Brain microvascular endothelial cell (primary cell): ENCODE data around the gene RABAC1.
"Not testable (repeated sequence)": the region's sequence is repeated elsewhere in the genome, so short reads cannot be mapped to it uniquely, and the experiment has no call there.

Experiments
- DNase-seq: peaks from one replicate; pipeline ENCODE4 v3.0.0-alpha.2; 2020
- H3K27ac ChIP-seq: fragments of 250-450 bp; sonication (Bioruptor Pico); 2 replicates; pipeline ENCODE4 v1.5.1; 2020; ENCODE audit warnings: mild to moderate bottlenecking, moderate library complexity
- H3K27me3 ChIP-seq: fragments of 250-450 bp; sonication (Bioruptor Pico); replicated peaks from 2 replicates; pipeline ENCODE4 v1.5.1; 2020; ENCODE audit warnings: mild to moderate bottlenecking
- H3K36me3 ChIP-seq: fragments of 250-450 bp; sonication (Bioruptor Pico); replicated peaks from 2 replicates; pipeline ENCODE4 v1.5.1; 2020; ENCODE audit warnings: mild to moderate bottlenecking
- H3K4me3 ChIP-seq: 2 replicates; pipeline ENCODE4 v1.5.1; 2011; ENCODE audit warnings: low read depth, mild to moderate bottlenecking, control low read depth, low read length, moderate library complexity
- CTCF ChIP-seq: IDR thresholded peaks from 2 replicates; pipeline ENCODE4 v1.5.1; 2011; ENCODE audit warnings: low read depth, mild to moderate bottlenecking, moderate library complexity, low read length, control low read depth, inconsistent platforms; ENCODE audit errors: missing control alignments
- in situ Hi-C: cut with HindIII; loops from 2 replicates; pipeline ENCODE4 v1.10.0; 2017; ENCODE audit warnings: low sequenced_read_pairs, low pct_ligation_motif_present

The RABAC1 gene

DNA sequence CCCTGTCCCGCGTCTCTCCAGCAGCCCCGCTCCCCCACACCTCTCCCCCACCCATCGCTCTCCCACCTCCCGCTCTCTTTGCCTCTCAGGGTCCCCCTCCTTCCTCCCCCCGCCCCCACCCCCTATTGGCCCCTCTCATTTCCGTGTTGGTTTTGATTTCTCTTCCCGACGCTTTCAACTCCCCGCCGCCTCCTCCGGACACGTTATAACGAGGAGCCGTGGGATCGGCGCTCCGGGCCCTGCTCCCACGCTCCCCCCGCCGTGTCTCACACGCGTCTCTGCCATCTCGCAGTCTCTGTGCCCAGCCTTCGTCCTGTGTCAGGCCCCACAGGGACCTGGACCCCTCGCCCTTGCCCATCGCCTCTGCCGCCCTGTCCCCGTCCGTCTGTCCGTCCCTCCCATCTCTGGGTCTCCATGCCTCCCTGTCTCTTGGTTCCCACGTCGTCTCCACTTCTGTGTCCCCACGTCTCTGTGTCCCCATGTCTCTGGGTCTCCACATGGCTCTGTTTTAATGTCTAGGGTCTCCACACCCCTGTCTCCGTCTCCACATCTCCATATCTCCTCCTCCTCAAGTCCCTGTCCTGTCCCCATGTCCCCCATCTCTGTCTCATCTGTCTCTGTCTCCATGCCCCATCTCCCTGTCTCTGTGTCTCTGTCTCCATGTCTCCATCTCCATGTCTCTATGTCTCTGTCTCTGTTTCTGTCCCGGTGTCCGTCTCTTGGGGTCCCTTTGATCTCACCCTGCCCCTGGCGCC, 43.9 kb downstream of the RABAC1 start:
- in situ Hi-C loops, result no loop called here
- Histone ChIP-seq H3K4me3 (no peak overlapping the region), H3K27me3 (peaks cover 59% of the 10 kb centered on the region)

DNA sequence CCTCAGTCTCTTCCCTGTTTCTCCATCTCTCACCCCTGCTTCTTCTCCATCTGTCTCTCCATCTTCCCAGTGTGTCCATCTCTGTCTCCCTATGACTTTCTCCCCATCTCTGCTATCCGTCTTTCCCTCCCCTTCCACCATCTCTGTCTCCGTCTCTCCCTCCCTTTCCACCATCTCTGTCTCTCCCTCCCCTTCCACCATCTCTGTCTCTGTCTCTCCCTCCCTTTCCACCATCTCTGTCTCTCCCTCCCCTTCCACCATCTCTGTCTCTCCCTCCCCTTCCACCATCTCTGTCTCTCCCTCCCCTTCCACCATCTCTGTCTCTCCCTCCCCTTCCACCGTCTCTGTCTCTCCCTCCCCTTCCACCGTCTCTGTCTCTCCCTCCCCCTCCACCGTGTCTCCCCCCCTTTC, 44.7 kb downstream of the RABAC1 start:
- in situ Hi-C loops, H3K4me3 ChIP-seq, DNase-seq, H3K36me3 ChIP-seq, H3K27ac ChIP-seq: not testable (repeated sequence)
- peaks cover 57% of the 10 kb centered on the region for H3K27me3 ChIP-seq

More for the DNA sequence above, 43.9 kb downstream of the RABAC1 start:
- H3K27ac ChIP-seq, result no peak overlapping the region
- no peak for DNase-seq
- H3K36me3 ChIP-seq, result no peaks in the 10 kb centered on the region
- no peak for TF ChIP-seq CTCF

- no peak for TF ChIP-seq CTCF
- Histone ChIP-seq H3K4me3 (no peak overlapping the region), H3K27ac (no peak overlapping the region), H3K36me3 (no peaks in the 10 kb centered on the region), H3K27me3 (peaks cover 55% of the 10 kb centered on the region)
- in situ Hi-C loops, result no loop called here
- no peak for DNase-seq
Observed at GRCh38 chr19:41913538-41914423, 45.3 kb downstream of the RABAC1 start.

DNA sequence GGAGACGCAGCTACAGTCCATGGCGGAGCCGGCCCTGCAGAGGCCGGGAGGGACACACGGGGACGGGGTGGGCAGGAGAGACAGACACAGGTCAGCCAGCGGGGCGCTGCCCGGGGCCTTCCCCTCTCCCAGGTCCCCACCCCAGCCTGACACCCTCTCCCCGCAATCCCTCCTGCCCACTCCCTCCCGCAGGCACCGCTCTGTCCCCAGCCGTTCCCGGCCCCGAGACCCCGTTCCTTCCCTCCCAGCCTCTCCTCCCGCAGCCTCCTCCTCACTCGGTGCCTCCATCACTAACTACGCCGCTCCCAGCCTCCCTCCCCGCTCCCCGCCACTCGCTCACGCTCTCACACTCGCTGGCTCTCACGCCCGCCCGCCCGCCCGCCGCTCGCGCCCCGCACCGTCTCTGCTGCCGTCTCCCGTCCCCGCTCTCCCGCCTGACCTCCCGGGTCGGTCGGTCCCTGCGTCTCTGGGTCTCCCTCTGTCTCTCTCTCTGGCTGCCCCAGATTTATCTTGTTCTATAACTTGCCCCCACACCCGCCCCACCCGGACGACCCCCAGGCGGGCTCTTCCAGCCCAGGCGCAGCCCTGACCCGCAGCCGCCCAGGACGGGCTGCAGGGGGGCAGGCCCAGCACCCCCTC, 46.1 kb downstream of the RABAC1 start:
- no peak for TF ChIP-seq CTCF
- peaks cover 53% of the 10 kb centered on the region for H3K27me3 ChIP-seq
- no peak for DNase-seq
- no peak overlapping the region for H3K27ac ChIP-seq
- H3K4me3 ChIP-seq, result no peak overlapping the region
- in situ Hi-C loops, result no loop called here
- peaks cover 2% of the 10 kb centered on the region for H3K36me3 ChIP-seq

DNA sequence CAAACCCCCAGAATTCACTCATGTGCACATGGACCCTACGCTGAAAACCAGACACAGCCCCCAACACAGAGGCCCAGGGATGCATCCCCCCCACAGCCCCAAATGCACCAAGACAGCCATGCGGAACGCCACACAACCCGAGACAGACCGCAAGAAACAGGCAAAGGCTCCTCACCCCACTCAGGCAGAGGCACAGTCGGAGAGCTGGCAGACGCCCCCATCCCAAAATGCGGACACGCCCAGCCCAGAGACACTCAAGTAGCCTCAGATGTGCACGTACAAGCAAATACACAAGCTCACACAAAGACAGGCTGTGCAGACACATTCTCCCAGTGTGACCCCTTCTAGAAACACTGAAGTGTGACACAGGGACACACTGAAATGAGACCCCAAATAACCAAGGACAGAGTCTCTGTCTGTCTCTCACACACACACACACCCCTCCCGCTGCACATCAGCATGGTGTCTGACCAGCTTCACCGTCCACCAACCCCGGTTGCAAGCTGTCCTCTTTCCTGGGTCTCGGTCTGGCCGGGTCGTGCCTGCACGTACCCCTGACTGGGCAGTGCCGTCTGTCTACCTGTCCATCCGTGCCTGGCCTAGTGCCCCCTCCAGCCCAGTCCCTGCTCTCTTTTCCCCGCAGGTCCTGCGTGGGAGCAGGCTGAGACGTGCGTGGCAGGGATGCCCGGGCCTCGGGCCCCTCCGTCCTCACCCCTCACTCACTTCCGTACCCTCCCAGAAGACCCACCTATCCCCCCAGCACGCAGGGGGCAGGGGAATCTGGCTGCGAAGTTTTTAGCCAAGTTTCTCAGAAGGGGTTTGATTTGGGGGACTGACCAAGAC, 47.0 kb downstream of the RABAC1 start:
- DNase-seq, result no peak
- Histone ChIP-seq H3K27me3 (peaks cover 46% of the 10 kb centered on the region), H3K36me3 (peaks cover 2% of the 10 kb centered on the region), H3K27ac (no peak overlapping the region), H3K4me3 (no peak overlapping the region)
- in situ Hi-C loops, result no loop called here
- TF ChIP-seq CTCF, result no peak
